ENCODE measurements around the gene APC.

The APC gene

GRCh38 chr5:112717506-112718082 is 20.1 kb upstream of the APC start:
- no peak for DNase-seq

- DNase-seq: no peak
These were observed 19.3 kb upstream of the APC start for GRCh38 chr5:112718344-112718743.

GRCh38 chr5:112720576-112720975 is 17.1 kb upstream of the APC start:
- no peak for DNase-seq

- no peak for DNase-seq
These were observed 12.8 kb upstream of the APC start for GRCh38 chr5:112724901-112725300.

- no peak for DNase-seq
These were observed 8.1 kb upstream of the APC start for GRCh38 chr5:112729630-112730029.

- DNase-seq: no peak
These were observed 5.6 kb upstream of the APC start for GRCh38 chr5:112732131-112732530.

- no peak for DNase-seq
These were observed 4.1 kb upstream of the APC start for GRCh38 chr5:112733586-112733985.

GRCh38 chr5:112734597-112734996 is 3.1 kb upstream of the APC start:
- no peak for DNase-seq

GRCh38 chr5:112735702-112736101 is 2.0 kb upstream of the APC start:
- DNase-seq: no peak

- DNase-seq: no peak
These were observed 619 bp upstream of the APC start for GRCh38 chr5:112737070-112737462.

- DNase-seq: no peak
These were observed 491 bp downstream of the APC start for GRCh38 chr5:112738191-112738560.

- no peak for DNase-seq
These were observed 4.7 kb downstream of the APC start for GRCh38 chr5:112742424-112742823.

GRCh38 chr5:112743631-112744030 is 5.9 kb downstream of the APC start:
- no peak for DNase-seq

- DNase-seq: no peak
These were observed 14.7 kb downstream of the APC start for GRCh38 chr5:112752335-112752734.

- no peak for DNase-seq
These were observed 18.0 kb downstream of the APC start for GRCh38 chr5:112755703-112756102.

GRCh38 chr5:112757468-112758208 is 20.0 kb downstream of the APC start:
- no peak for DNase-seq

GRCh38 chr5:112758676-112759075 is 21.0 kb downstream of the APC start:
- no peak for DNase-seq

GRCh38 chr5:112762113-112762810 is 24.6 kb downstream of the APC start:
- DNase-seq: no peak

GRCh38 chr5:112763165-112763564 is 25.5 kb downstream of the APC start:
- no peak for DNase-seq

GRCh38 chr5:112772124-112772523 is 34.4 kb downstream of the APC start:
- DNase-seq: no peak

- DNase-seq: no peak
These were observed 38.7 kb downstream of the APC start for GRCh38 chr5:112776301-112776856.

- no peak for DNase-seq
These were observed 41.8 kb downstream of the APC start for GRCh38 chr5:112779531-112779930.

GRCh38 chr5:112784726-112785125 is 47.0 kb downstream of the APC start:
- DNase-seq: no peak

GRCh38 chr5:112787261-112787660 is 49.6 kb downstream of the APC start:
- DNase-seq: no peak
